Stimulated activated CD8-positive, alpha-beta memory T cell treated with anti-CD3 and anti-CD28 coated beads, Interleukin-4, amount 100 ng/mL, for 24 hours (primary cell): ENCODE results near the gene ZNF595.
"Not testable (repeated sequence)": the region's sequence is repeated elsewhere in the genome, so short reads cannot be mapped to it uniquely, and the experiment has no call there.

Experiments
- DNase-seq: peaks from one replicate; pipeline ENCODE4 v3.0.0-alpha.2; 2020; ENCODE audit warnings: low read depth

ZNF595 gene

GRCh38 chr4:52804-53479 is at the start of gene ZNF595:
Gene ZNF595 (plus strand): TSS chr4:53321. CDS start chr4:53489, 168 bp downstream.
- DNase-seq, result not testable (repeated sequence)

DNA sequence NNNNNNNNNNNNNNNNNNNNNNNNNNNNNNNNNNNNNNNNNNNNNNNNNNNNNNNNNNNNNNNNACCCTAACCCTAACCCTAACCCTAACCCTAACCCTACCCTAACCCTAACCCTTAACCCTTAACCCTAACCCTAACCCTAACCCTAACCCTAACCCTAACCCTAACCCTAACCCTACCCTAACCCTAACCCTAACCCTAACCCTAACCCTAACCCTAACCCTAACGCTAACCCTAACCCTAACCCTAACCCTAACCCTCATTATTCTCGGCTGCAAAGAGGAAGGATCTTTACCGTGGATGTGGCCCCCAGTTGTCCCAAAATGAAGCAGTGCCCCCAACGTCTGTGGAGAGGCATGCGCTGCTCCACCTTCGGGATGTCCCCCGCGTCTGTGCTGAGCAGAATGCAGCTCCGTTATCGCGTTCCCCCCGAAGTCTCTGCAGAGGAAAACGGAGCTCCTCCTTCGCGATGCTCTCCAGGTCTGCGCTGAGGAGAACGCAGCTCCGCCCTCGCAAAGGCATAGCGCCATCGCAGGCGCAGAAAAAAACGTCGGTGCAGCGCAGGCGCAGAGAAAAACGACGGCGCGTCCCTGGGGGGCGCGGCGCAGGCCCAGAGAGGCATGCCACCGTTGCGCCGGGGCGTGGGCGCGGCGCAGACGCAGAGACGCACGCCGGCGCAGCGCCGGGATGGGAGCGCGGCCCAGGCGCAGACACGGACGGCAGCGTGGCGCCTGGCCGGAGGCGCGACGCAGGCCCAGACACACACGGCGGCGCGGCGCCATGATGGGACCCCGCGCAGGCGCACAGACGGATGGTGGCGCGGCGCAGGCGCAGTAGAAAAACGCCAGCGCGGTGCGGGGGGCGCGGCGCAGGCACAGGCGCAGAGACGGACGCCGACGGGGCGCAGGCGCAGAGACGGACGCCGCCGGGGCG is 42.9 kb upstream of the ZNF595 start:
- DNase-seq, result not testable (repeated sequence)

DNA sequence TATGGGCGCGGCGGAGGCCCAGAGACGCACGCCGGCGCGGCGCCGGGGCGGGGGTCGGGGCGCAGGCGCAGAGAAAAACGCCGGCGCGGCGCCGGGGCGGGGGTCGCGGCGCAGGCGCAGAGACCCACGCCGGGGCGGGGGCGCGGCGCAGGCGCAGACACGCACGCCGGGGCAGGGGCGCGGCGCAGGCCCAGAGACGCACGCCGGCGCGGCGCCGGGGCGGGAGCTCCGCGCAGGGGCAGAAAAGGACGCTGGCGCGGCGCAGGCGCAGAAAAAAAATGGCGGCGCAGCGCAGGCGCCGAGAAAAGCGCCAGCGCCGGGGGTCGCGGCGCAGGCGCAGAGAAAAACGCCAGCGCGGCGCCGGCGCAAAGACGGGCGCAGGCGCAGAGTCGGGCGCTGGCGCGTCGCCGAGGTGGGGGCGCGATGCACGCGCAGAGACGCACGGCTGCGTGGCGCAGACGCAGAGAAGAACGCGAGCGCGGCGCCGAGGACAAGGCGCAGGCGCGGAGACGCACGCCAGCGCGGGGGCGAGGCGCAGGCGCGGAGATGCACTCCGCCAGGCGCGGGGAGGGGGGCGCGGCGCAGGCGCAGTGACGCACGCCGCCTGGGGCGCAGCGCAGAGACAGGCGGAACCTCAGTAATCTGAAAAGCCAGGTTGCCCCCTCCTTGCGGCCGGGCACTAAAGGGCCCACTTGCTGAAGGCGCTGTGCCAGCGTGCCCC is 41.9 kb upstream of the ZNF595 start:
- not testable (repeated sequence) for DNase-seq

GRCh38 chr4:11816-12417 is 41.2 kb upstream of the ZNF595 start:
- DNase-seq, result not testable (repeated sequence)

- not testable (repeated sequence) for DNase-seq
Measured at GRCh38 chr4:18128-18527, 35.0 kb upstream of the ZNF595 start.

DNA sequence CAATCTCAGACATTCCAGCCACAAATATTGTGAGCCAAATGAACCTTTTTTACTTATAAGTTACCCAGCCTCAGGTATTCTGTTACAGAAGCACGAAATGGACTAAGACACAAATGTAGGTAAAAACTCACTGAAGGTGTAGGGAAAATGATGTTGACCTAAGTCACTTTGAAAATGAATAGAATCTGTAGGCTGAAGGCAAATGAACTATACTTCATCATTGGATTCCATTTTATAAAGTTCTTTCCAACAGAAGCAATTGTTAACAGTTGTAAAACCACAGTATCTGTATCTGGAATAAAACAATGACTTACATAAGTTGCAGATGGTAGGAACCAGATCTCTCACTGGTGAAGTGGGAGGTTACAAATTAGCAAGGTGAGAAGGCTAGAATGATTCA is 34.5 kb upstream of the ZNF595 start:
- DNase-seq, result not testable (repeated sequence)

GRCh38 chr4:22882-23281 is 30.2 kb upstream of the ZNF595 start:
- DNase-seq, result not testable (repeated sequence)

GRCh38 chr4:24359-24758 is 28.8 kb upstream of the ZNF595 start:
- not testable (repeated sequence) for DNase-seq

GRCh38 chr4:27501-27900 is 25.6 kb upstream of the ZNF595 start:
- DNase-seq, result not testable (repeated sequence)

DNA sequence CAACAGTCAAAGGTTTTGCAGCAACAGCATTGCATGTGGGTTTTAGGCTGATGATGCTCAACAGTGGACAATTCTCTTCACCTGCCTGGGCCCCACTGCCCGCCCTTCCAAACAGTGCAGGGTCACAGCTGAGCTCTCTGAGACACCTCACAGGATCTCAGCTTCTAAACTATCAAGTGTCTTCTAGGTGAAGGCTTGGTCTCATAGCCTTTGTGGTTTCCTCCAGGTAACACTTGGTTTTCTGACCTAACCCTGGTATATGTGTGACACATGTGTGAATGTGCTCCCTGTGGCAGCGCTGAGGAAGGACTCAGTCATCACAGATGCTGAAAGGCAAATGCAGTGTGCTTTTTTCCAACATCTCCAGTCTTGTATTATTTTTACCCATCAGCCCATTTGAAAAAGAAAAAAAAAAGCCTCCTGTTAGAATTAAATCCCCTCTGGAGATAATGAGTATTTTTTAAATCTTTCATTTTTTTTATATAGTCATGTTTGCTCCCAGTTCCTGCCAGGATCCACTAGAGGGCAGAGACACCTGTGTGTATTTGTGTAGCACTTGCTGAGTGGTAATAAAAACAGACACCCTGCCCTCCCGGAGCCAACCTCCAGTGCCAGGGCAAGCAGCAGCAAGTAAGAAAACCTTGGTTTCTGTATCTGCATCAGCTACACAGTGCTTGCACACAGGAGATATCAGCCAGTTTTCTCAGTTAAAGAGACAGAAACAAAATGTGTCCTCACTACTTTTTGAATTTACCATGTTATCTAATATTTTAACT is 24.2 kb upstream of the ZNF595 start:
- DNase-seq, result peak; percentile 8

- DNase-seq, result not testable (repeated sequence)
Measured at GRCh38 chr4:33314-33713, 19.8 kb upstream of the ZNF595 start.

DNA sequence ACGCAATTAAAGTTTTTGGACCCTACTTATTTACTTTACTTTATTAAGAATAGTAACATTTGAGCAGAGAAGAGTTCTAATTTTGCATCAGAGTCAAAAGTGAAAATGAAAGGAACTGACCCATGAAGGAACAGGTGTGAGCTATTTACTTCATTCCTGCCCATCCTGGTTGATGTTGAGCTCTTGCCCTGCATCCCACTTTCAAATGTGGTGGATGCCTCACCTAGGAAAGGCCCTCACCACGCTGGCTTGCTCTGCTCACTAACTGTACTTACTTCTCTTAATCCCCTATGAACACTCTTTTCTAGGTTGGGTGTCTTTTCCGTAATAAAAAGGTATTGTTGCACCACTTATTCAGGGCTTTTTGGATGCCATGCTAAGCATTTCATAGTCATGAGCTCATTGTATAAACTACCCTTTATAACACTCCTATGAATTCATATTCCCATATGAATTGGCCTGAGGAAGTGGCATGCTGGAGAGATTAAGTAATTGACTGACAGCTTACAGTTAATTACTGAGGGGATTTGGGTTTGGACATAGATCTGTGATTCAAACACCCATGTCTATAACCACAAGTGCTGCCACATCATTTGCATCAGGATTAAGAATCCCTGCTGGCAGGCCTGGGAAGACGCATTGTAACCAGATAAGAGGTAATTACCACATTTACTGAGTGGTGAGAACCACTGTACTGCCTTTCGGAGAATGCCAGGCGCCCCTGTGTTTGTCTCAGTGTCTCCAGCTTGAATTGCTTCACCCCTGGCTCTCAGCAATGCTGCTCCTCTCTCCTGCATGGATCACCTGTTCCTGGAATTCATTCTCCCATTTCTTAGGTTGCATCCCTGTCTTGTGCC is 16.3 kb upstream of the ZNF595 start:
- DNase-seq, result not testable (repeated sequence)

GRCh38 chr4:38202-38601 is 14.9 kb upstream of the ZNF595 start:
- not testable (repeated sequence) for DNase-seq

GRCh38 chr4:43375-43774 is 9.7 kb upstream of the ZNF595 start:
- DNase-seq, result not testable (repeated sequence)

DNA sequence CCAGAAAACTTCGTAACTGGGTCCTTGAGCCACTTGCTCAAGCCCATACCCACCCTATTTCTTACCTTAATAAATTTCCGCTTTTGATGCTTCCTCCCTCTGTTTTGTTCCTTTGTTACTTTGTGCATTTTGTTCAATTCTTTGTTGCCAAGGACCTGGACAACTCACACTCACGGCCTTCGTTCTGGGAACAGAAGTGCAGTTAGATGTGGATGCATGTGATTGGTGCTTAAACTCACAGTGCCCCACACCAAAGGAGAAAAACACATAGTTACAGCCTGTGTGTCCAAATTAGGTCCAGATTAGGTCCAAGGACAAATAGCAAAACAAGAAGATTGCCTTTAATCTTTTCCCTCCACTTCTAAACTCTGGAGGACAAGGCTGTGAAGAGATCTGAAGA is 1.9 kb upstream of the ZNF595 start:
- not testable (repeated sequence) for DNase-seq

- peak; percentile 3 for DNase-seq
Measured at GRCh38 chr4:51655-52277, 1.4 kb upstream of the ZNF595 start.

- not testable (repeated sequence) for DNase-seq
Measured at GRCh38 chr4:53521-53920, 400 bp downstream of the ZNF595 start.

DNA sequence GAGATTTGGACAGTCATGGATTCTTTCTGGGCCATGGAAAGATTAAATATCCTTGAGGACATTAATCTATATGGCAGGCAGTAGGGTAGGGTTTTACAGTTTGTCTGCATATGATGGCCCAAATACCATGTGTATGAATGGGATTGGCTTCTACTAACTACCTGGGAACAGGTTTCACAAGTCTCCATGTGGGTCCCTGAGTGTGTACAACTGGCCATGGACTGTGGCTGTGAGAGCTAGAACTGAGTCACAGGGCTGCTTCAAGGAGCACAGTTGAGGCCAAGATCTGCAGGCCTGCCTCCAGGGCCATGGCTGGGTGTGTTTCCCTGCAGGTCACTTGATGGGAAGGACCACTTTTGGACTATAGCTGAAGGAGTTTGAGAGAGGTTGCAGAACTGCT is 11.6 kb downstream of the ZNF595 start:
- not testable (repeated sequence) for DNase-seq

GRCh38 chr4:71830-72229 is 18.7 kb downstream of the ZNF595 start:
- DNase-seq, result no peak

DNA sequence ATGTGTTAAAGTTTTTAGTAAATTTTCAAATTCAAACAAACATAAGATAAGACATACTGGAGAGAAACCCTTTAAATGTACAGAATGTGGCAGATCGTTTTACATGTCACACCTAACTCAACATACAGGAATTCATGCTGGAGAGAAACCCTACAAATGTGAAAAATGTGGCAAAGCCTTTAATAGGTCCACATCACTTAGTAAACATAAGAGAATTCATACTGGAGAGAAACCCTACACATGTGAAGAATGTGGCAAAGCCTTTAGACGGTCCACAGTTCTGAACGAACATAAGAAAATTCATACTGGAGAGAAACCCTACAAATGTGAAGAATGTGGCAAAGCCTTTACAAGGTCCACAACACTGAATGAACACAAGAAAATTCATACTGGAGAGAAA is 32.8 kb downstream of the ZNF595 start:
- no peak for DNase-seq
